ENCODE data around the gene ACOT4.

DNA sequence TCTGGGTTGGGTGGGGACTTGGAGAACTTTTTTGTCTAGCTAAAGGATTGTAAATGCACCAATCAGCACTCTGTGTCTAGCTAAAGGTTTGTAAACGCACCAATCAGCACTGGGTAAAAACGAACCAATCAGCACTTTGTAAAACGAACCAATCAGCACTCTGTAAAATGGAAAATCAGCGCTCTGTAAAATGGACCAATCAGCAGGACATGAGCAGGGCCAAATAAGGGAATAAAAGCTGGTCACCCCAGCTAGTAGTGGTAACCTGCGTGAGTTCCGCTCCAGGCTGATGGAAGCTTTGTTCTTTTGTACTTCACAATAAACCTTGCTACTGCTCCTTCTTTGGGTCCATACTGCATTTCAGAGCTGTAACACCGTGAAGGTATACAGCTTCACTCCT, 24.3 kb upstream of the ACOT4 start:
- TF ChIP-seq POLR2AphosphoS5 (IDR thresholded peaks at IDR 0.05; ENCODE audit: low read depth, low read length): no peak
- no peak for TF ChIP-seq POLR2A (IDR thresholded peaks at IDR 0.05; ENCODE audit: low read depth, low read length)

Measured in GM12892 (cell line).